Endodermal cell (in vitro differentiated cells): ENCODE results near the gene MRPS12. TPM values are rescaled to one million over a fixed set of nuclear protein-coding genes. Genes with fewer than 3 reads are reported as not detected.
"Not testable (repeated sequence)": the region's sequence is repeated elsewhere in the genome, so short reads cannot be mapped to it uniquely, and the experiment has no call there.

ENCODE experiments used
- DNase-seq: peaks from one replicate; pipeline ENCODE4 v3.0.0-alpha.2; 2017
- H3K27ac ChIP-seq: 2 replicates; pipeline ENCODE4 v1.5.1; 2013; ENCODE audit warnings: mild to moderate bottlenecking, low read depth, low read length, moderate library complexity
- H3K27me3 ChIP-seq: 2 replicates; pipeline ENCODE4 v1.6.1; 2013; ENCODE audit warnings: mild to moderate bottlenecking, low read length, moderate library complexity; ENCODE audit not compliant: insufficient read depth, control insufficient read depth, poor library complexity, severe bottlenecking
- H3K36me3 ChIP-seq: 2 replicates; pipeline ENCODE4 v1.7.0; 2013; ENCODE audit warnings: mild to moderate bottlenecking, low read length, moderate library complexity; ENCODE audit not compliant: control insufficient read depth, insufficient read depth
- H3K4me1 ChIP-seq: one replicate; pipeline ENCODE4 v1.7.0; 2013; ENCODE audit warnings: low read length; ENCODE audit not compliant: control insufficient read depth, insufficient read depth
- H3K4me3 ChIP-seq: 2 replicates; pipeline ENCODE4 v1.5.1; 2013; ENCODE audit warnings: mild to moderate bottlenecking, low read length, moderate library complexity
- H3K9ac ChIP-seq: 2 replicates; pipeline ENCODE4 v1.6.1; 2013; ENCODE audit warnings: mild to moderate bottlenecking, low read length, moderate library complexity; ENCODE audit not compliant: poor library complexity, severe bottlenecking; ENCODE audit errors: extremely low read depth
- H3K9me3 ChIP-seq: 2 replicates; pipeline ENCODE4 v1.6.1; 2013; ENCODE audit warnings: mild to moderate bottlenecking, low read length, moderate library complexity; ENCODE audit not compliant: control insufficient read depth
- H3K27ac Mint-ChIP-seq: 2 replicates; pipeline ENCODE4 v1.8.0; 2020; ENCODE audit warnings: mixed read lengths
- H3K27me3 Mint-ChIP-seq: 2 replicates; pipeline ENCODE4 v1.8.0; 2021; ENCODE audit warnings: mild to moderate bottlenecking, mixed read lengths; ENCODE audit not compliant: insufficient read depth
- H3K36me3 Mint-ChIP-seq: 2 replicates; pipeline ENCODE4 v1.8.0; 2020; ENCODE audit warnings: low read depth, mixed read lengths
- H3K4me1 Mint-ChIP-seq: 2 replicates; pipeline ENCODE4 v1.8.0; 2020; ENCODE audit warnings: mixed read lengths
- H3K4me3 Mint-ChIP-seq: 2 replicates; pipeline ENCODE4 v1.8.0; 2020; ENCODE audit warnings: mild to moderate bottlenecking, moderate library complexity, mixed read lengths
- H3K9me3 Mint-ChIP-seq: 2 replicates; pipeline ENCODE4 v1.8.0; 2020; ENCODE audit warnings: mild to moderate bottlenecking, mixed read lengths
- CTCF ChIP-seq: fragments of 200-600 bp; sonication (generic); conservative IDR thresholded peaks from 2 replicates; pipeline ENCODE4 v1.5.0; 2021; ENCODE audit warnings: antibody characterized with exemption, mild to moderate bottlenecking
- WGBS, 2 experiments: methylation state at CpG; one replicate each; pipeline versions ENCODE4 v1.1.5 to v1.1.7; 2013; ENCODE audit warnings: missing lambda C conversion rate in 2 of 2, mixed read lengths in 1 of 2; ENCODE audit not compliant: insufficient coverage in 1 of 2, insufficient read length in 1 of 2; 5-methylcytosine and 5-hydroxymethylcytosine counted together
- total RNA-seq, 2 donors: library from RNA; stranded (reverse); fragmentation: NEBNext Ultra II Directional in 1 of 2; extraction: Animal tissue kit (Norgen Biotek cat#: 25700) in 1 of 2; gene quantifications; 2 replicates in 1 of 2; 3 replicates in 1 of 2; pipeline ENCODE4 v1.2.1, GENCODE V29; 2021

The MRPS12 gene
- total RNA-seq, 2 donors from 2014 or later, result 37.5 to 38.3 TPM

- Histone ChIP-seq H3K4me1 (no peaks in the 10 kb centered on the region), H3K36me3 (peaks cover 35% of the 10 kb centered on the region), H3K9ac (no peak overlapping the region), H3K4me3 (no peak overlapping the region), H3K27me3 (no peaks in the 10 kb centered on the region), H3K27ac (no peak overlapping the region), H3K9me3 (peaks cover 44% of the 10 kb centered on the region)
- Mint-ChIP-seq H3K9me3 (peaks cover 44% of the 10 kb centered on the region), H3K36me3 (peaks cover 48% of the 10 kb centered on the region), H3K4me1 (peaks cover 9% of the 10 kb centered on the region), H3K27me3 (peaks cover 7% of the 10 kb centered on the region), H3K4me3 (peak overlapping the region; percentile 13), H3K27ac (no peak overlapping the region)
- WGBS, 2 experiments, result 97 to 99% methylated on average over 27 to 29 of the region's 29 CpGs
- peak; percentile 70 for DNase-seq
- peak; percentile 58 for TF ChIP-seq CTCF
Measured at GRCh38 chr19:38932425-38933179, 1.9 kb downstream of the MRPS12 start.

GRCh38 chr19:38933544-38933943 lies 2.8 kb downstream of the MRPS12 start:
- Histone ChIP-seq H3K27me3 (no peaks in the 10 kb centered on the region), H3K27ac (no peak overlapping the region), H3K4me3 (peak overlapping the region; percentile 50), H3K9ac (no peak overlapping the region), H3K36me3 (peaks cover 31% of the 10 kb centered on the region), H3K4me1 (no peaks in the 10 kb centered on the region), H3K9me3 (peaks cover 44% of the 10 kb centered on the region)
- DNase-seq, result no peak
- no peak for TF ChIP-seq CTCF
- H3K36me3 Mint-ChIP-seq, result peaks cover 39% of the 10 kb centered on the region
- peaks cover 9% of the 10 kb centered on the region for H3K27me3 Mint-ChIP-seq
- WGBS, 2 experiments, result 94 to 100% methylated on average over 2 to 4 of the region's 4 CpGs
- peaks cover 44% of the 10 kb centered on the region for H3K9me3 Mint-ChIP-seq
- peaks cover 9% of the 10 kb centered on the region for H3K4me1 Mint-ChIP-seq
- no peak overlapping the region for H3K4me3 Mint-ChIP-seq
- no peak overlapping the region for H3K27ac Mint-ChIP-seq

- Mint-ChIP-seq H3K36me3 (peaks cover 20% of the 10 kb centered on the region), H3K27ac (no peak overlapping the region), H3K27me3 (peaks cover 13% of the 10 kb centered on the region), H3K4me1 (peaks cover 11% of the 10 kb centered on the region), H3K4me3 (no peak overlapping the region), H3K9me3 (peaks cover 20% of the 10 kb centered on the region)
- 89 to 91% methylated on average over 4 to 5 of the region's 5 CpGs for WGBS, 2 experiments
- DNase-seq, result no peak
- H3K36me3 ChIP-seq, result no peaks in the 10 kb centered on the region
- H3K9me3 ChIP-seq, result peaks cover 16% of the 10 kb centered on the region
- no peak overlapping the region for H3K4me3 ChIP-seq
- TF ChIP-seq CTCF, result no peak
- no peaks in the 10 kb centered on the region for H3K27me3 ChIP-seq
- no peak overlapping the region for H3K27ac ChIP-seq
- H3K4me1 ChIP-seq, result no peaks in the 10 kb centered on the region
- H3K9ac ChIP-seq, result no peak overlapping the region
Measured at GRCh38 chr19:38939957-38940356, 9.2 kb downstream of the MRPS12 start.

- not testable (repeated sequence) for H3K27me3 ChIP-seq, H3K27ac ChIP-seq, H3K9me3 ChIP-seq, H3K4me1 ChIP-seq, H3K27ac Mint-ChIP-seq, H3K9ac ChIP-seq, DNase-seq, H3K9me3 Mint-ChIP-seq, H3K4me3 Mint-ChIP-seq, H3K4me3 ChIP-seq, H3K36me3 ChIP-seq
- H3K27me3 Mint-ChIP-seq, result peaks cover 13% of the 10 kb centered on the region
- 95 to 98% methylated on average over 5 of the region's 5 CpGs for WGBS, 2 experiments
- H3K4me1 Mint-ChIP-seq, result peaks cover 11% of the 10 kb centered on the region
- peaks cover 17% of the 10 kb centered on the region for H3K36me3 Mint-ChIP-seq
Measured at GRCh38 chr19:38941466-38941865, 10.7 kb downstream of the MRPS12 start.
